ENCODE data around the gene RIMS4. TPM values are rescaled to one million over a fixed set of nuclear protein-coding genes. Genes with fewer than 3 reads are reported as not detected.

Gene RIMS4
- total RNA-seq, 1 donor from 2014 or later: 5.3 TPM

- Histone ChIP-seq H3K9ac (no peak overlapping the region), H3K9me3 (ENCODE audit: low read depth) (no peaks in the 10 kb centered on the region), H3K36me3 (no peaks in the 10 kb centered on the region), H4K20me1 (ENCODE audit: low read depth) (peaks cover 18% of the 10 kb centered on the region), H3K4me1 (peaks cover 16% of the 10 kb centered on the region), H3K4me3 (no peak overlapping the region), H3F3A (ENCODE audit: low read depth) (peaks cover 5% of the 10 kb centered on the region), H2AFZ (replicated peaks) (no peak overlapping the region), H3K27me3 (peaks cover 20% of the 10 kb centered on the region), H3K27ac (no peak overlapping the region), H3K4me2 (no peak overlapping the region), H3K79me2 (ENCODE audit: low read depth) (no peaks in the 10 kb centered on the region)
- no peak for DNase-seq (ENCODE audit: low spot score)
- Mint-ChIP-seq H3K9me3 (no peaks in the 10 kb centered on the region), H3K27ac (no peak overlapping the region), H3K27me3 (ENCODE audit: insufficient read depth, low read depth) (peaks cover 22% of the 10 kb centered on the region), H3K4me3 (no peak overlapping the region), H3K36me3 (no peaks in the 10 kb centered on the region), H3K4me1 (peaks cover 31% of the 10 kb centered on the region)
- TF ChIP-seq, protein P1, sequence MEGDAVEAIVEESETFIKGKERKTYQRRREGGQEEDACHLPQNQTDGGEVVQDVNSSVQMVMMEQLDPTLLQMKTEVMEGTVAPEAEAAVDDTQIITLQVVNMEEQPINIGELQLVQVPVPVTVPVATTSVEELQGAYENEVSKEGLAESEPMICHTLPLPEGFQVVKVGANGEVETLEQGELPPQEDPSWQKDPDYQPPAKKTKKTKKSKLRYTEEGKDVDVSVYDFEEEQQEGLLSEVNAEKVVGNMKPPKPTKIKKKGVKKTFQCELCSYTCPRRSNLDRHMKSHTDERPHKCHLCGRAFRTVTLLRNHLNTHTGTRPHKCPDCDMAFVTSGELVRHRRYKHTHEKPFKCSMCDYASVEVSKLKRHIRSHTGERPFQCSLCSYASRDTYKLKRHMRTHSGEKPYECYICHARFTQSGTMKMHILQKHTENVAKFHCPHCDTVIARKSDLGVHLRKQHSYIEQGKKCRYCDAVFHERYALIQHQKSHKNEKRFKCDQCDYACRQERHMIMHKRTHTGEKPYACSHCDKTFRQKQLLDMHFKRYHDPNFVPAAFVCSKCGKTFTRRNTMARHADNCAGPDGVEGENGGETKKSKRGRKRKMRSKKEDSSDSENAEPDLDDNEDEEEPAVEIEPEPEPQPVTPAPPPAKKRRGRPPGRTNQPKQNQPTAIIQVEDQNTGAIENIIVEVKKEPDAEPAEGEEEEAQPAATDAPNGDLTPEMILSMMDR (IDR thresholded peaks at IDR 0.05): no peak
- TF ChIP-seq EZH2phosphoT487 (IDR thresholded peaks at IDR 0.05) (no peak), EZH2 (IDR thresholded peaks at IDR 0.05) (no peak)
These were observed 48.9 kb downstream of the RIMS4 start for GRCh38 chr20:44761423-44761822.

DNA sequence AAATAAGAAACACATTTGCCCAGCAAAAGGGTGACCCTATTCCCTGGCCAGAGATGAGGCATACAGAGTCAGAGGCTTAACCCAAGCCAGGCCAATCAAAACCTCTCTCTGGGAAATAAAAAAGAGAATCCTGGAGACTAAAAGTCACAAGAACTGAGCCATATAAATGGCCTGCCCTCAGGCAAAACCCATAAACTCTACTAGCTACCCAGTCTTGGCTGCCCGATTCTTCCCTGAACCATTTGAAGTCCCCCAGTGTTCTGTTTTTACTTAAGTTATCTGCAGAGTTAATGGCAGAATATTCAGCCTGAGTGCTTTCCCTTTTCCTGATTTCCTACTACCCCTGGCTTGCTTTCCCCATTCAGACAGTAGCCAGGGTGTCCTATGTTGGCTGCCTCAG, 50.8 kb downstream of the RIMS4 start:
- H3K4me2 ChIP-seq: no peak overlapping the region
- H3F3A ChIP-seq (ENCODE audit: low read depth): no peaks in the 10 kb centered on the region
- TF ChIP-seq EZH2phosphoT487 (IDR thresholded peaks at IDR 0.05) (no peak), EZH2 (IDR thresholded peaks at IDR 0.05) (no peak)
- TF ChIP-seq, protein P1 (IDR thresholded peaks at IDR 0.05): no peak
- peaks cover 20% of the 10 kb centered on the region for H3K27me3 ChIP-seq
- H3K27ac Mint-ChIP-seq: no peak overlapping the region
- no peak overlapping the region for H3K4me3 Mint-ChIP-seq
- no peaks in the 10 kb centered on the region for H3K36me3 ChIP-seq
- no peaks in the 10 kb centered on the region for H3K79me2 ChIP-seq (ENCODE audit: low read depth)
- H3K36me3 Mint-ChIP-seq: no peaks in the 10 kb centered on the region
- no peaks in the 10 kb centered on the region for H3K9me3 Mint-ChIP-seq
- no peak overlapping the region for H2AFZ ChIP-seq (replicated peaks)
- no peak overlapping the region for H3K4me3 ChIP-seq
- no peak for DNase-seq (ENCODE audit: low spot score)
- peaks cover 18% of the 10 kb centered on the region for H3K4me1 Mint-ChIP-seq
- H3K9me3 ChIP-seq (ENCODE audit: low read depth): no peaks in the 10 kb centered on the region
- peaks cover 13% of the 10 kb centered on the region for H3K27me3 Mint-ChIP-seq (ENCODE audit: insufficient read depth, low read depth)
- no peak overlapping the region for H3K27ac ChIP-seq
- peaks cover 16% of the 10 kb centered on the region for H3K4me1 ChIP-seq
- peaks cover 14% of the 10 kb centered on the region for H4K20me1 ChIP-seq (ENCODE audit: low read depth)
- H3K9ac ChIP-seq: no peak overlapping the region

- Histone ChIP-seq H3K4me1 (peaks cover 16% of the 10 kb centered on the region), H3K4me2 (no peak overlapping the region), H3F3A (ENCODE audit: low read depth) (no peaks in the 10 kb centered on the region), H2AFZ (replicated peaks) (no peak overlapping the region), H3K27me3 (peaks cover 20% of the 10 kb centered on the region), H3K9ac (no peak overlapping the region), H4K20me1 (ENCODE audit: low read depth) (peaks cover 14% of the 10 kb centered on the region), H3K9me3 (ENCODE audit: low read depth) (no peaks in the 10 kb centered on the region), H3K79me2 (ENCODE audit: low read depth) (no peaks in the 10 kb centered on the region), H3K4me3 (no peak overlapping the region), H3K36me3 (no peaks in the 10 kb centered on the region), H3K27ac (no peak overlapping the region)
- no peak overlapping the region for H3K27ac Mint-ChIP-seq
- no peak for DNase-seq (ENCODE audit: low spot score)
- H3K36me3 Mint-ChIP-seq: no peaks in the 10 kb centered on the region
- no peak overlapping the region for H3K4me3 Mint-ChIP-seq
- H3K9me3 Mint-ChIP-seq: no peaks in the 10 kb centered on the region
- TF ChIP-seq EZH2phosphoT487 (IDR thresholded peaks at IDR 0.05): no peak
- TF ChIP-seq, protein P1 (IDR thresholded peaks at IDR 0.05): no peak
- no peak for TF ChIP-seq EZH2 (IDR thresholded peaks at IDR 0.05)
- H3K4me1 Mint-ChIP-seq: peaks cover 11% of the 10 kb centered on the region
- peaks cover 13% of the 10 kb centered on the region for H3K27me3 Mint-ChIP-seq (ENCODE audit: insufficient read depth, low read depth)
These were observed 51.9 kb downstream of the RIMS4 start for GRCh38 chr20:44758247-44759101.

All from neural progenitor cell (in vitro differentiated cells).